Progenitor cell of endocrine pancreas (in vitro differentiated cells): ENCODE results near the gene PITPNC1. TPM values are rescaled to one million over a fixed set of nuclear protein-coding genes. Genes with fewer than 3 reads are reported as not detected.
"Not testable (repeated sequence)": the region's sequence is repeated elsewhere in the genome, so short reads cannot be mapped to it uniquely, and the experiment has no call there.

Experiments used
- DNase-seq: peaks from one replicate; pipeline ENCODE4 v3.0.0; 2021; ENCODE audit warnings: low spot score; ENCODE audit not compliant: unreplicated experiment
- H3K27ac Mint-ChIP-seq: 2 replicates; pipeline ENCODE4 v1.8.0; 2021; ENCODE audit warnings: mild to moderate bottlenecking, moderate library complexity, mixed read lengths
- H3K27me3 Mint-ChIP-seq: 2 replicates; pipeline ENCODE4 v1.8.0; 2021; ENCODE audit warnings: mixed read lengths
- H3K36me3 Mint-ChIP-seq: 2 replicates; pipeline ENCODE4 v1.8.0; 2022; ENCODE audit warnings: mixed read lengths; ENCODE audit not compliant: insufficient read depth
- H3K4me1 Mint-ChIP-seq: 2 replicates; pipeline ENCODE4 v1.8.0; 2021; ENCODE audit warnings: low read depth, mixed read lengths
- H3K4me3 Mint-ChIP-seq: 2 replicates; pipeline ENCODE4 v1.8.0; 2021; ENCODE audit warnings: low read depth, mild to moderate bottlenecking, moderate library complexity, mixed read lengths
- H3K9me3 Mint-ChIP-seq: 2 replicates; pipeline ENCODE4 v1.8.0; 2021; ENCODE audit warnings: low read depth, mixed read lengths
- CTCF ChIP-seq: fragments of 200-600 bp; sonication (generic); IDR thresholded peaks from one replicate; pipeline ENCODE4 v1.5.0; 2021; ENCODE audit warnings: antibody characterized with exemption, mild to moderate bottlenecking; ENCODE audit not compliant: unreplicated experiment
- total RNA-seq: library from RNA; stranded (reverse); gene quantifications from 2 replicates; pipeline ENCODE4 v1.2.1, GENCODE V29; 2021

The PITPNC1 gene
- total RNA-seq, 1 donor from 2014 or later: 53.2 TPM

DNA sequence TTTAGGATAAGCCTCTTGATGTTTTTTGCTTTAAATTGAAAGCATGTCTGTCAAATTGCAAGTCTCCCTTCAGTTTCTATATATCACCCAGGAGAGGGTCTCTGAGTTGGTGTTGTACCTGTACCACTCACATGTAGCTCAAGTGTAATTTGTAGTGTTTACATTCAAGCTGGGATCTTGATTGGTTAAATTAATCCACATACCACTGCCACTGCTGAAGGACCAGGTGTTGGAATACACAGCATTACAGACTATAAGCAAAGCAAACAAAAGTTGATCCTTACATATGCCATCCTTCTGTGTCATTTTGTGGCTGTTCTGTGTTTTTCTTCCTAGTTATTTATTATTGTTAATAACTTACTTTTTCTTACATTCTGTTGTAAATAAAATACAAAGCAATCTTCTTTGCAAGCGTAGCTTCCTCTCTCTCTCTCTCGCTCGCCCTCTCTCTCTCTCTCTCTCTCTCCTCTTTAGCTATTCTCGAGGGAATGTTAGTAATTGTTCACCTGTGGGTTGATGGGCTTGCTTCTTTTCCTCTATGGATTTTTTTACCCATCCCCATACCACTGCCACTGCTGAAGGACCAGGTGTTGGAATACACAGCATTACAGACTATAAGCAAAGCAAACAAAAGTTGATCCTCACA, 319.9 kb downstream of the PITPNC1 start:
- Mint-ChIP-seq H3K9me3 (no peaks in the 10 kb centered on the region), H3K4me3 (no peak overlapping the region), H3K27me3 (no peaks in the 10 kb centered on the region), H3K27ac (no peak overlapping the region), H3K36me3 (peaks cover 13% of the 10 kb centered on the region), H3K4me1 (peaks cover 8% of the 10 kb centered on the region)
- no peak for DNase-seq
- no peak for TF ChIP-seq CTCF

GRCh38 chr17:67700037-67700724, 323.1 kb downstream of the PITPNC1 start:
- TF ChIP-seq CTCF: no peak
- no peaks in the 10 kb centered on the region for H3K27me3 Mint-ChIP-seq
- peaks cover 8% of the 10 kb centered on the region for H3K4me1 Mint-ChIP-seq
- no peaks in the 10 kb centered on the region for H3K36me3 Mint-ChIP-seq
- peaks cover 3% of the 10 kb centered on the region for H3K9me3 Mint-ChIP-seq
- no peak overlapping the region for H3K4me3 Mint-ChIP-seq
- peak overlapping the region; percentile 68 for H3K27ac Mint-ChIP-seq
- DNase-seq: no peak

DNA sequence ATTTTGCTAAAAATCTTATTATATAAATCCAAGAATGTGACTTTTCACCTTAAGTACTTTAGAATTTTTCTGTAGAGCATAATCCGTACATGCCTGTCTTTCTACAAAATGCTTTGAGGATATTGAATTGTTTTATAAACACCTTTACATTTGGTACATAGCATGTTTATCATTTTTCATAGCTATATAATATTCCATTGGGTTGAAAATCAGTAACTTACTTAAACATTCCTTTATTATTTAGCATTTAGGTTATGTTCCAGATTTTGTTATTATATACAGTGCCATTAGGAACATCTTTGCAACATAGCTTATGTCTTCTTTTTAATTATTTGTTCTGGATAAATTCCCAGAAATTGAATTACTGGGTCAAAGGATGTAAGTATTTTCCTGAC, 323.6 kb downstream of the PITPNC1 start:
- Mint-ChIP-seq H3K4me3 (no peak overlapping the region), H3K4me1 (peaks cover 8% of the 10 kb centered on the region), H3K9me3 (peaks cover 3% of the 10 kb centered on the region), H3K36me3 (no peaks in the 10 kb centered on the region), H3K27ac (no peak overlapping the region), H3K27me3 (no peaks in the 10 kb centered on the region)
- DNase-seq: no peak
- TF ChIP-seq CTCF: no peak

- H3K27ac Mint-ChIP-seq, H3K9me3 Mint-ChIP-seq, H3K4me1 Mint-ChIP-seq: not testable (repeated sequence)
Observed at GRCh38 chr17:67702861-67703260, 325.8 kb downstream of the PITPNC1 start.

DNA sequence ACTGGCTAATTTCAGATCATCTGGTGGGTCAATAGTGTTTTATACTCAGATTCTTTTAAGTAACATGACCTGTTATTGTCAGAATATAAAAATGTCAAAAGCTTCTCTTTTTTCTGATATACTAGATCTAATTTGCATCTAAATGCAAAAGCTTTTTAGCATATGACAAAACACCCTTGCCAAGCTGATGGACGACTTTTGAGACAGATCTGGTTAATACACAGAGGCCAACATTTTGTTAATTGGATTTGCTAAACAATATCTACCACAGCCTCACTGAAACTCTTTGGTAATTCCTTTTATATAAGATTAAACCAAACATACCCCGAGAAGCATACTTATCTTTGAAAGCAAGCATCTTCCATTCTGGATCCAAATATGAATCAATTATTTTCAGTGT, 330.4 kb downstream of the PITPNC1 start:
- peaks cover 2% of the 10 kb centered on the region for H3K4me1 Mint-ChIP-seq
- no peak overlapping the region for H3K27ac Mint-ChIP-seq
- no peaks in the 10 kb centered on the region for H3K27me3 Mint-ChIP-seq
- DNase-seq: no peak
- no peaks in the 10 kb centered on the region for H3K36me3 Mint-ChIP-seq
- peaks cover 3% of the 10 kb centered on the region for H3K9me3 Mint-ChIP-seq
- H3K4me3 Mint-ChIP-seq: no peak overlapping the region
- TF ChIP-seq CTCF: no peak

More at GRCh38 chr17:67702861-67703260, 325.8 kb downstream of the PITPNC1 start:
- not testable (repeated sequence) for H3K27me3 Mint-ChIP-seq, H3K36me3 Mint-ChIP-seq, DNase-seq, H3K4me3 Mint-ChIP-seq

- Mint-ChIP-seq H3K27ac (no peak overlapping the region), H3K4me3 (no peak overlapping the region), H3K9me3 (peaks cover 7% of the 10 kb centered on the region), H3K4me1 (peaks cover 2% of the 10 kb centered on the region), H3K36me3 (no peaks in the 10 kb centered on the region), H3K27me3 (no peaks in the 10 kb centered on the region)
- no peak for DNase-seq
- no peak for TF ChIP-seq CTCF
Observed at GRCh38 chr17:67708378-67708777, 331.3 kb downstream of the PITPNC1 start.
